Body of pancreas (tissue), 4 donors: ENCODE results near the gene ZNF205. TPM values are rescaled to one million over a fixed set of nuclear protein-coding genes. Genes with fewer than 3 reads are reported as not detected.
A peak's percentile ranks its signal among the peaks of the same experiment; 100 is the strongest.

ENCODE experiments used
- ATAC-seq: fragments of 150-250 bp; one replicate; pipeline ENCODE4 v1.9.1; 2016
- DNase-seq, 4 donors: peaks; one replicate each; pipeline ENCODE4 v3.0.0-alpha.2; 2019
- H3K27ac ChIP-seq, 4 donors: fragments of 200-600 bp; sonication (generic); 1 replicate in 3 of 4; 2 replicates in 1 of 4; pipeline versions ENCODE4 v1.5.1 to v1.6.1; 2016 to 2019; ENCODE audit warnings: mild to moderate bottlenecking in 1 of 4, mixed read lengths in 1 of 4, moderate library complexity in 1 of 4
- H3K27me3 ChIP-seq, 2 donors: fragments of 200-600 bp; sonication (generic); one replicate each; pipeline ENCODE4 v1.6.0; 2016; ENCODE audit warnings: mild to moderate bottlenecking in 1 of 2
- H3K36me3 ChIP-seq, 2 donors: fragments of 200-600 bp; sonication (generic); replicated peaks in 1 of 2; 2 replicates each; pipeline ENCODE4 v1.5.1; 2016; ENCODE audit warnings: low read depth in 2 of 2; ENCODE audit not compliant: insufficient read depth in 1 of 2
- H3K4me1 ChIP-seq: fragments of 200-600 bp; sonication (generic); one replicate; pipeline ENCODE4 v1.6.0; 2016
- H3K4me3 ChIP-seq, 2 donors: fragments of 200-600 bp; sonication (generic); 1 replicate in 1 of 2; 2 replicates in 1 of 2; pipeline ENCODE4 v1.5.1; 2016 to 2019
- H3K9me3 ChIP-seq, 3 donors: fragments of 200-600 bp; sonication (generic); 1 replicate in 2 of 3; 2 replicates in 1 of 3; pipeline ENCODE4 v1.5.1; 2016
- CTCF ChIP-seq, 7 experiments: fragments of 450-650 bp in 4 of 7; fragments of 200-600 bp in 3 of 7; sonication (generic) in 3 of 7; IDR thresholded peaks; one replicate each; pipeline ENCODE4 v1.5.1; 2016 to 2019; ENCODE audit warnings: antibody characterized with exemption in 7 of 7
- POLR2A ChIP-seq, 3 donors: fragments of 450-650 bp; IDR thresholded peaks; one replicate each; pipeline ENCODE4 v1.6.1; 2016; ENCODE audit warnings: antibody characterized with exemption in 3 of 3, mild to moderate bottlenecking in 2 of 3
- WGBS, 2 donors: methylation state at CpG; one replicate each; pipeline ENCODE4 v1.1.5; 2017; 5-methylcytosine and 5-hydroxymethylcytosine counted together
- intact Hi-C: fragments of 100-400 bp; cut with DNase I; formaldehyde crosslinking; loops from one replicate; pipeline ENCODE4 v1.15.1; 2023
- total RNA-seq, 2 donors: library from RNA; depleted of rRNA; stranded (reverse); fragments of >200 nt; gene quantifications; one replicate each; pipeline ENCODE4 v1.1.0, GENCODE V29; 2016

ZNF205 gene
- total RNA-seq, 2 donors from 2014 or later = 14.2 to 20.0 TPM

- 1 to 5% methylated on average over 17 to 62 of the region's 62 CpGs for WGBS, 2 donors
- Histone ChIP-seq H3K9me3 (no peaks in the 10 kb centered on the region), H3K4me3 (peak overlapping the region; percentile 14 to 55), H3K4me1 (peaks cover 28% of the 10 kb centered on the region), H3K36me3 (no peaks in the 10 kb centered on the region), H3K27ac (peak overlapping the region; percentile 60 to 94 (median 82)), H3K27me3 (no peaks in the 10 kb centered on the region)
- intact Hi-C loops = no loop called here
- TF ChIP-seq POLR2A (IDR thresholded peaks at IDR 0.05) (peak in 1 of 3 donors; percentile 22), CTCF (IDR thresholded peaks at IDR 0.05) (no peak)
- DNase-seq = peak; percentile 97 to 99 (median 98)
- ATAC-seq = peak; percentile 89
These were observed 38.2 kb downstream of the ZNF205 start for GRCh38 chr16:3150346-3151218.

DNA sequence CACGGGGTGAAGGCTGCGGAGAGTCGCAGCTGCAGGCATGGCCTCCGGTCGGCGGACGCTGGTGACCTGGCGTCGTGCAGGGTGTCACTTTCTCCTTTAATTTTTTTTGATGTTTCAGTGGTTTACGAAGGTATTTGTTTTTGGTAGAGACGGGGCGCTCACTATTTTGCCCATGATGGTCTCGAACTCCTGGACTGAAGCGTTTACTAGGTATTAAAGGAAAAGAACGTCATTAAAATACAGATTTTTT lies 39.6 kb downstream of the ZNF205 start:
- Histone ChIP-seq H3K4me1 (peaks cover 28% of the 10 kb centered on the region), H3K4me3 (no peak overlapping the region), H3K9me3 (no peaks in the 10 kb centered on the region), H3K27me3 (no peaks in the 10 kb centered on the region), H3K36me3 (no peaks in the 10 kb centered on the region), H3K27ac (peak overlapping the region in 3 of 4 donors; percentile 24 to 67 (median 52))
- DNase-seq (no peak), ATAC-seq (no peak)
- TF ChIP-seq POLR2A (IDR thresholded peaks at IDR 0.05) (no peak), CTCF (IDR thresholded peaks at IDR 0.05) (no peak)
- intact Hi-C loops = no loop called here
- WGBS, 2 donors = 4 to 5% methylated on average over 15 of the region's 15 CpGs

DNA sequence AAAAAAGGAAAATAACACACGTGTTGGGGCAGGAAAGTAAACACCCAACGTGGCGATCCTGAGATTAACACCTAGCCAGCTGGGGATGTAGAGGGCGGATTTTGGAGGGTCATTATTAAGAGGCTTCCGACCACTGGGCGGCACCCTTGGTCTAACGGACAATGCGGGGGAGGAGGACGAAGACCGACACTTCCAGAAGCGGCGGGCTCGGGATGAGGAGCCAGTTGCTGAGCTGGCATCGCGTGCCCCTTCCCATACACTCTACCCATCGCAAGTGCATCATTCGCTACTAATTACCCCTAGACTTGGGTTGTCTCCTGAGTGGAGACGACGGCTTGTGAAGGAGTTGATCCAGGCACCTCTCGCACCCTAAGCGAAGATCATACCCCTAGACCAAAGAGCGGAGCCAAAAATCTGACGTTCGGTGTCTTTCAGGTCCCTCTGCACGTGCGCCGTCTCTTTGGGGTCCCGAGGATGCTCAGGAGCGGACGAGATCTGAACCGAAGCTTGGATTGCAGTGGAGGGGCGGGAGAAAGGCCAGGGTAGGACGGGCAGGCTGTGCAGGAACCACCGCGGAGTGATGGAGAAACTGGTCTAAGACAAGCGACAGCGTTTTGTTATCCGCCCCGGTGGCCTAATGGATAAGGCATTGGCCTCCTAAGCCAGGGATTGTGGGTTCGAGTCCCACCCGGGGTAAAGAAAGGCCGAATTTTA lies 40.0 kb downstream of the ZNF205 start:
- peaks cover 31% of the 10 kb centered on the region for H3K4me1 ChIP-seq
- peak overlapping the region; percentile 18 to 67 (median 38) for H3K27ac ChIP-seq
- H3K4me3 ChIP-seq = no peak overlapping the region
- peak; percentile 18 for ATAC-seq
- intact Hi-C loops = no loop called here
- WGBS, 2 donors = 1 to 6% methylated on average over 18 to 42 of the region's 42 CpGs
- DNase-seq = peak; percentile 91 to 93 (median 91)
- no peaks in the 10 kb centered on the region for H3K36me3 ChIP-seq
- no peaks in the 10 kb centered on the region for H3K27me3 ChIP-seq
- peak in 6 of 7 experiments; percentile 10 to 40 (median 30) for TF ChIP-seq CTCF (IDR thresholded peaks at IDR 0.05)
- TF ChIP-seq POLR2A (IDR thresholded peaks at IDR 0.05) = peak in 1 of 3 donors; percentile 36
- no peaks in the 10 kb centered on the region for H3K9me3 ChIP-seq

DNA sequence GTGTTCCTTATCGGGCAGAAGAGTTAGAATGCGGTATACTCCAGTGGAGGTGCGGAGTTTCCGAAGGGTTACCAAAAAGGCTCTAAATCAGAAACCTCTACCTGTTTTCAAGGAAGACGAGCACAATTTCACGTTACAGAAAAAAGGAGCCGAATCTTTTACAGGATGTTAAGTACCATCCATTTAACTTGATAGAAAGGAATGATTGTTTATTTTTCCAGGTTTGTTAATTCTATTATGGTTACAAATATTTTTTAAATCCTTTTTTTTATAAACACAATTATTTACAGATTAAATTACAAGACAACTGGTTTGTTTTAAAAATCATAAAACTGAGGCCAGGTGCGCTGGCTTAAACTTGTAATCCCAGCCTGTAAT lies 40.6 kb downstream of the ZNF205 start:
- H3K27ac ChIP-seq = peak overlapping the region in 3 of 4 donors; percentile 24 to 67 (median 52)
- TF ChIP-seq CTCF (IDR thresholded peaks at IDR 0.05) = no peak
- no peaks in the 10 kb centered on the region for H3K27me3 ChIP-seq
- ATAC-seq (no peak), DNase-seq (no peak)
- H3K36me3 ChIP-seq = no peaks in the 10 kb centered on the region
- intact Hi-C loops = no loop called here
- WGBS, 2 donors = 9 to 12% methylated on average over 8 of the region's 8 CpGs
- H3K4me3 ChIP-seq = no peak overlapping the region
- H3K4me1 ChIP-seq = peaks cover 36% of the 10 kb centered on the region
- no peaks in the 10 kb centered on the region for H3K9me3 ChIP-seq
